ENCODE data around the gene OR10A3. TPM values are rescaled to one million over a fixed set of nuclear protein-coding genes. Genes with fewer than 3 reads are reported as not detected.

OR10A3 gene
- polyA plus RNA-seq, 1 donor (not counting 4 experiments of a cell fraction or from before 2014, with no cell fraction given), result 0.04 TPM

- H3K27me3 ChIP-seq (ENCODE audit: control insufficient read depth, extremely low read depth, insufficient read depth, low read length), result no peaks in the 10 kb centered on the region
- H2AFZ ChIP-seq (ENCODE audit: control insufficient read depth, low read length), result peak overlapping the region; percentile 62
- peak overlapping the region; percentile 93 for H3K4me2 ChIP-seq (ENCODE audit: control insufficient read depth, extremely low read depth, insufficient read depth, low read depth, low read length)
- no peak for DNase-seq (ENCODE audit: low read depth, low spot score)
- peaks cover 47% of the 10 kb centered on the region for H3K4me1 ChIP-seq (ENCODE audit: control insufficient read depth, extremely low read depth, insufficient read depth, low read length)
- TF ChIP-seq CTCF (optimal IDR thresholded peaks at IDR 0.05 in 1 of 3, IDR thresholded peaks at IDR 0.05 in 1 of 3, conservative IDR thresholded peaks at IDR 0.05 in 1 of 3; ENCODE audit: extremely low read depth in 1 of 3, insufficient read depth in 2 of 3, low read length in 3 of 3) (no peak), EZH2 (IDR thresholded peaks at IDR 0.05; ENCODE audit: low read length) (no peak)
- peaks cover 8% of the 10 kb centered on the region for H3K79me2 ChIP-seq (ENCODE audit: control insufficient read depth, insufficient read depth, low read length)
- no peaks in the 10 kb centered on the region for H3K36me3 ChIP-seq (ENCODE audit: control insufficient read depth in 2 of 2, extremely low read depth in 1 of 2, insufficient read depth in 2 of 2, low read length in 2 of 2)
- H3K27ac ChIP-seq (ENCODE audit: control insufficient read depth, insufficient read depth, low read length), result peak overlapping the region; percentile 67
- no peaks in the 10 kb centered on the region for H3K9me1 ChIP-seq (ENCODE audit: control insufficient read depth, extremely low read depth, insufficient read depth, low read length)
- H3K9ac ChIP-seq (ENCODE audit: control insufficient read depth, extremely low read depth, insufficient read depth, low read length), result peak overlapping the region; percentile 55
- FAIRE-seq, result no peak
- no peaks in the 10 kb centered on the region for H4K20me1 ChIP-seq (ENCODE audit: control insufficient read depth, extremely low read depth, insufficient read depth, low read length)
- dilution Hi-C loops (cut with MboI; ENCODE audit: extremely low pct_ligation_motif_present, low sequenced_read_pairs), result no loop called here
- H3K9me3 ChIP-seq (ENCODE audit: control insufficient read depth, low read depth, low read length), result no peaks in the 10 kb centered on the region
- peak overlapping the region; percentile 38 to 78 (median 70) for H3K4me3 ChIP-seq (ENCODE audit: control insufficient read depth in 2 of 3, extremely low read depth in 1 of 3, insufficient read depth in 2 of 3, low read depth in 1 of 3, low read length in 3 of 3)
Measured at GRCh38 chr11:7905549-7905948, 36.0 kb downstream of the OR10A3 start.

- H2AFZ ChIP-seq (ENCODE audit: control insufficient read depth, low read length), result peak overlapping the region; percentile 62
- H3K9me1 ChIP-seq (ENCODE audit: control insufficient read depth, extremely low read depth, insufficient read depth, low read length), result no peaks in the 10 kb centered on the region
- no peaks in the 10 kb centered on the region for H3K9me3 ChIP-seq (ENCODE audit: control insufficient read depth, low read depth, low read length)
- peak overlapping the region; percentile 55 for H3K9ac ChIP-seq (ENCODE audit: control insufficient read depth, extremely low read depth, insufficient read depth, low read length)
- no peaks in the 10 kb centered on the region for H4K20me1 ChIP-seq (ENCODE audit: control insufficient read depth, extremely low read depth, insufficient read depth, low read length)
- peaks cover 41% of the 10 kb centered on the region for H3K4me1 ChIP-seq (ENCODE audit: control insufficient read depth, extremely low read depth, insufficient read depth, low read length)
- DNase-seq (ENCODE audit: low read depth, low spot score), result no peak
- H3K36me3 ChIP-seq (ENCODE audit: control insufficient read depth in 2 of 2, extremely low read depth in 1 of 2, insufficient read depth in 2 of 2, low read length in 2 of 2), result peaks cover under 1% of the 10 kb centered on the region in 2 experiments
- peaks cover 8% of the 10 kb centered on the region for H3K79me2 ChIP-seq (ENCODE audit: control insufficient read depth, insufficient read depth, low read length)
- TF ChIP-seq CTCF (optimal IDR thresholded peaks at IDR 0.05 in 1 of 3, IDR thresholded peaks at IDR 0.05 in 1 of 3, conservative IDR thresholded peaks at IDR 0.05 in 1 of 3; ENCODE audit: extremely low read depth in 1 of 3, insufficient read depth in 2 of 3, low read length in 3 of 3), result peak in 2 of 3 experiments; percentile 34 to 40
- no peak for TF ChIP-seq EZH2 (IDR thresholded peaks at IDR 0.05; ENCODE audit: low read length)
- peak overlapping the region; percentile 38 to 78 (median 70) for H3K4me3 ChIP-seq (ENCODE audit: control insufficient read depth in 2 of 3, extremely low read depth in 1 of 3, insufficient read depth in 2 of 3, low read depth in 1 of 3, low read length in 3 of 3)
- peak overlapping the region; percentile 93 for H3K4me2 ChIP-seq (ENCODE audit: control insufficient read depth, extremely low read depth, insufficient read depth, low read depth, low read length)
- no peak for FAIRE-seq
- H3K27me3 ChIP-seq (ENCODE audit: control insufficient read depth, extremely low read depth, insufficient read depth, low read length), result no peaks in the 10 kb centered on the region
- dilution Hi-C loops (cut with MboI; ENCODE audit: extremely low pct_ligation_motif_present, low sequenced_read_pairs), result no loop called here
- no peak overlapping the region for H3K27ac ChIP-seq (ENCODE audit: control insufficient read depth, insufficient read depth, low read length)
Measured at GRCh38 chr11:7904917-7905316, 36.6 kb downstream of the OR10A3 start.
